GM18873 (cell line): ENCODE data around the gene PPP1R3F.

Experiments
- ATAC-seq: cut with Tn5 transposase; IDR thresholded peaks from one replicate; pipeline ENCODE4 v1.9.1; 2021; ENCODE audit warnings: mild to moderate bottlenecking, moderate library complexity, moderate number of reproducible peaks; ENCODE audit not compliant: unreplicated experiment, low FRiP score

PPP1R3F gene

GRCh38 chrX:49269767-49270248 lies at the start of gene PPP1R3F:
TSS of gene PPP1R3F (plus strand) at chrX:49269793. CDS start at chrX:49269870, 77 bp downstream.
- ATAC-seq = no peak

- ATAC-seq = no peak
Measured at GRCh38 chrX:49220100-49220499, 49.5 kb upstream of the PPP1R3F start.

- ATAC-seq = no peak
Measured at GRCh38 chrX:49221868-49222267, 47.7 kb upstream of the PPP1R3F start.

GRCh38 chrX:49225858-49226257 lies 43.7 kb upstream of the PPP1R3F start:
- ATAC-seq = no peak

GRCh38 chrX:49226946-49227345 lies 42.6 kb upstream of the PPP1R3F start:
- no peak for ATAC-seq

GRCh38 chrX:49227726-49228125 lies 41.9 kb upstream of the PPP1R3F start:
- no peak for ATAC-seq

GRCh38 chrX:49228185-49228584 lies 41.4 kb upstream of the PPP1R3F start:
- ATAC-seq = no peak

- no peak for ATAC-seq
Measured at GRCh38 chrX:49230500-49231232, 38.9 kb upstream of the PPP1R3F start.

GRCh38 chrX:49231333-49232000 lies 38.1 kb upstream of the PPP1R3F start:
- ATAC-seq = no peak

GRCh38 chrX:49232525-49232924 lies 37.1 kb upstream of the PPP1R3F start:
- ATAC-seq = no peak

GRCh38 chrX:49233176-49233575 lies 36.4 kb upstream of the PPP1R3F start, which contains the start of gene CACNA1F:
TSS of gene CACNA1F (minus strand) at chrX:49233340. CDS start at chrX:49233309, 31 bp downstream.
- ATAC-seq = no peak

- ATAC-seq = no peak
Measured at GRCh38 chrX:49233887-49234555, 35.6 kb upstream of the PPP1R3F start.

- ATAC-seq = no peak
Measured at GRCh38 chrX:49237060-49237459, 32.5 kb upstream of the PPP1R3F start.

- ATAC-seq = no peak
Measured at GRCh38 chrX:49238735-49239134, 30.9 kb upstream of the PPP1R3F start.

- no peak for ATAC-seq
Measured at GRCh38 chrX:49242545-49243066, 27.0 kb upstream of the PPP1R3F start.

- ATAC-seq = no peak
Measured at GRCh38 chrX:49243166-49243565, 26.4 kb upstream of the PPP1R3F start.

GRCh38 chrX:49244207-49244606 lies 25.4 kb upstream of the PPP1R3F start:
- ATAC-seq = no peak

- no peak for ATAC-seq
Measured at GRCh38 chrX:49246541-49246940, 23.1 kb upstream of the PPP1R3F start.

GRCh38 chrX:49247346-49247745 lies 22.2 kb upstream of the PPP1R3F start:
- no peak for ATAC-seq

- ATAC-seq = no peak
Measured at GRCh38 chrX:49247916-49248811, 21.4 kb upstream of the PPP1R3F start.
